Measurements from ENCODE around the gene QPCT.

The QPCT gene

GRCh38 chr2:37390777-37391176 lies 46.3 kb downstream of the QPCT start:
- Mint-ChIP-seq H3K36me3 (ENCODE audit: low read depth) (no peaks in the 10 kb centered on the region), H3K4me3 (no peak overlapping the region), H3K27ac (peak overlapping the region in 2 of 3 experiments; percentile 5 to 41), H3K4me1 (peaks cover 12% of the 10 kb centered on the region), H3K27me3 (ENCODE audit: low read depth) (peaks cover 3% of the 10 kb centered on the region), H3K9me3 (no peaks in the 10 kb centered on the region)
- TF ChIP-seq, protein P1, sequence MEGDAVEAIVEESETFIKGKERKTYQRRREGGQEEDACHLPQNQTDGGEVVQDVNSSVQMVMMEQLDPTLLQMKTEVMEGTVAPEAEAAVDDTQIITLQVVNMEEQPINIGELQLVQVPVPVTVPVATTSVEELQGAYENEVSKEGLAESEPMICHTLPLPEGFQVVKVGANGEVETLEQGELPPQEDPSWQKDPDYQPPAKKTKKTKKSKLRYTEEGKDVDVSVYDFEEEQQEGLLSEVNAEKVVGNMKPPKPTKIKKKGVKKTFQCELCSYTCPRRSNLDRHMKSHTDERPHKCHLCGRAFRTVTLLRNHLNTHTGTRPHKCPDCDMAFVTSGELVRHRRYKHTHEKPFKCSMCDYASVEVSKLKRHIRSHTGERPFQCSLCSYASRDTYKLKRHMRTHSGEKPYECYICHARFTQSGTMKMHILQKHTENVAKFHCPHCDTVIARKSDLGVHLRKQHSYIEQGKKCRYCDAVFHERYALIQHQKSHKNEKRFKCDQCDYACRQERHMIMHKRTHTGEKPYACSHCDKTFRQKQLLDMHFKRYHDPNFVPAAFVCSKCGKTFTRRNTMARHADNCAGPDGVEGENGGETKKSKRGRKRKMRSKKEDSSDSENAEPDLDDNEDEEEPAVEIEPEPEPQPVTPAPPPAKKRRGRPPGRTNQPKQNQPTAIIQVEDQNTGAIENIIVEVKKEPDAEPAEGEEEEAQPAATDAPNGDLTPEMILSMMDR (IDR thresholded peaks at IDR 0.05; ENCODE audit: unreplicated experiment in 3 of 3): no peak

GRCh38 chr2:37391711-37392110 lies 47.3 kb downstream of the QPCT start:
- TF ChIP-seq, protein P1 (IDR thresholded peaks at IDR 0.05; ENCODE audit: unreplicated experiment in 3 of 3): no peak
- Mint-ChIP-seq H3K27me3 (ENCODE audit: low read depth) (peaks cover 3% of the 10 kb centered on the region), H3K4me1 (peaks cover 15% of the 10 kb centered on the region), H3K36me3 (ENCODE audit: low read depth) (no peaks in the 10 kb centered on the region), H3K4me3 (no peak overlapping the region), H3K9me3 (no peaks in the 10 kb centered on the region), H3K27ac (no peak overlapping the region)

DNA sequence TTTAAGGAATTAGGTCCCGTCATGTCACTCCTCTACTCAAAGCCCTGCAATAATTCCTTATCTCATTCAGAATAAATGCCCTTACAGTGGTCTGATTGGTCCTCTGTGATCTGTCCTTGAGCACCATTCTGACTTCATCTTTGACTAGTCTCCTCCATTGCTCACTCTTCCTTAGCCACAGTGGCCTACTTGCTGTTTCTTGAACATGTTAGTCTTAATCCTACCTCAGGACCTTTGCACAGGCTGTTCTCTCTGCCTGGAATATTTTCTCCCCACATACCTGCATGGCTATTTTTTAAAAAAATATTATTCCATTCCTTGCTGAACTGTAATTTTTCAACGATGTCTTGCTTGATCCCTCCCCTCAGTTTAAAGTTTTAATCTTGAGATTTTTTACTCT lies 48.0 kb downstream of the QPCT start:
- H3K27ac Mint-ChIP-seq: no peak overlapping the region
- TF ChIP-seq, protein P1 (IDR thresholded peaks at IDR 0.05; ENCODE audit: unreplicated experiment in 3 of 3): no peak
- H3K4me1 Mint-ChIP-seq: peaks cover 15% of the 10 kb centered on the region
- no peaks in the 10 kb centered on the region for H3K36me3 Mint-ChIP-seq (ENCODE audit: low read depth)
- peaks cover 3% of the 10 kb centered on the region for H3K27me3 Mint-ChIP-seq (ENCODE audit: low read depth)
- no peak overlapping the region for H3K4me3 Mint-ChIP-seq
- H3K9me3 Mint-ChIP-seq: no peaks in the 10 kb centered on the region

GRCh38 chr2:37394263-37394662 lies 49.8 kb downstream of the QPCT start:
- TF ChIP-seq, protein P1 (IDR thresholded peaks at IDR 0.05; ENCODE audit: unreplicated experiment in 3 of 3): no peak
- Mint-ChIP-seq H3K4me3 (no peak overlapping the region), H3K27me3 (ENCODE audit: low read depth) (peaks cover 3% of the 10 kb centered on the region), H3K9me3 (no peaks in the 10 kb centered on the region), H3K36me3 (ENCODE audit: low read depth) (no peaks in the 10 kb centered on the region), H3K4me1 (peaks cover 15% of the 10 kb centered on the region), H3K27ac (no peak overlapping the region)

DNA sequence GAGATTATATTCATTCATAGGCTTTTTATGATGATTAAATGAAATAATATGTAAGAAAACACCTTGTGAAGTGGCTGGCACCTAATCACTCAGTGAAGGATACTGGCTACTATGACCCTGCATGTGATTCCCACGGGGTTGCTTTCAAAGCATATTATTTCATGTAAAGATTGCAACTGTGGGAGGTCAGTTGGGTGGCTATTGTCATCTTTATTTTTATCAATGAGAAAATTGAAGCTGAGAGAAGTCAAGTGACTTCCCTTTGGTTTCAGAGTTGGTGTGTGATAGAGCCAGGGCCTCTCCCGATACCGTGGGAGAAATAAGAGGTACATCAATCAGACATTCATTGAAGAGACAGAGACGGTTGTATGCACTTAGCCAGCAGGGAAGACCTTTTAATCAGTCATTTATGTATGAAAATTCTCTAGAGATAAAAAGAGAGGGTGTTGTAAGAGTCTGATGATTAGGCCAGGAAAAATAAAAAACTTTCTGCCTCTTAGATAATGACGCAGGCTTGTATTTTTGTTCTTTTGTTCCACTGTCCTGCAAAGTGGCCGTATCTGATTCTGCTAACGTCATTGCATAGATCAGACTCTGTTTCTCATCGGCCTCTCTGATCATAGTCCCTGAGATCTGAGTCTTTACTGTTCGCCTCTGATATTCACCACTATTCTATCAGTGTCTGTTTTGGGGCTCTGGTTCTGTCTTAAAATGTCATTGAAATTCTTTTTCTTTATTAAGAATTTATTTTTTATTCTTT lies 50.5 kb downstream of the QPCT start:
- no peak overlapping the region for H3K27ac Mint-ChIP-seq
- no peaks in the 10 kb centered on the region for H3K9me3 Mint-ChIP-seq
- peaks cover 14% of the 10 kb centered on the region for H3K4me1 Mint-ChIP-seq
- no peaks in the 10 kb centered on the region for H3K36me3 Mint-ChIP-seq (ENCODE audit: low read depth)
- peaks cover 3% of the 10 kb centered on the region for H3K27me3 Mint-ChIP-seq (ENCODE audit: low read depth)
- TF ChIP-seq, protein P1 (IDR thresholded peaks at IDR 0.05; ENCODE audit: unreplicated experiment in 3 of 3): no peak
- H3K4me3 Mint-ChIP-seq: no peak overlapping the region
